ENCODE results near the gene SMARCC1. TPM values are rescaled to one million over a fixed set of nuclear protein-coding genes. Genes with fewer than 3 reads are reported as not detected.
"Not testable (repeated sequence)": the region's sequence is repeated elsewhere in the genome, so short reads cannot be mapped to it uniquely, and the experiment has no call there.

SMARCC1 gene
- total RNA-seq, 3 donors from 2014 or later, result 27.4 to 63.2 (median 61.9) TPM

GRCh38 chr3:47762233-47762632 lies 19.5 kb downstream of the SMARCC1 start:
- no peak for DNase-seq (ENCODE audit: low spot score in 2 of 2)
- H3K27ac ChIP-seq, result no peak overlapping the region
- intact Hi-C loops (cut with DNase I; ENCODE audit: low total_unique reads), result no loop called here
- no peaks in the 10 kb centered on the region for H3K27me3 ChIP-seq
- TF ChIP-seq CTCF (IDR thresholded peaks at IDR 0.05) (no peak), POLR2A (IDR thresholded peaks at IDR 0.05) (no peak), POLR2AphosphoS5 (IDR thresholded peaks at IDR 0.05) (no peak)
- no peaks in the 10 kb centered on the region for H3K36me3 ChIP-seq
- no peaks in the 10 kb centered on the region for H3K9me3 ChIP-seq
- H3K4me3 ChIP-seq, result no peak overlapping the region
- no peaks in the 10 kb centered on the region for H3K4me1 ChIP-seq

DNA sequence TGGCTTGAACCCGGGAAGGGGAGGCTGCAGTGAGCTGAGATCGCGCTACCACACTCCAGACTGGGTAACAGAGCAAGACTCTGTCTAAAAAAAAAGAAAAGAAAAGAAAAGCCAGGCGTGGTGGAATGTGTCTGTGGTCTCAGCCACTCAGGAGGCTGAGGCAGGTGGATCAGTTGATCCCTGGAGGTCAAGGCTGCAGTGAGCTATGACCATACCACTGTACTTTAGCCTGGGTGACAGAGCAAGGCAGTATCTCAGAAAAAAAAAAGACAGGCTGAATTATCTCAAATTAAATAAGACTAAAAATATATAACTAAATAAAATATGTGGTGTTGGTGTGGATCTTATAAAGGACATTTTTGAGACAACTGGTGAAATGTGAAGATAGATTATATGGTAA lies 20.6 kb downstream of the SMARCC1 start:
- Histone ChIP-seq H3K36me3 (no peaks in the 10 kb centered on the region), H3K27ac (no peak overlapping the region), H3K9me3 (no peaks in the 10 kb centered on the region), H3K4me1 (no peaks in the 10 kb centered on the region), H3K4me3 (no peak overlapping the region), H3K27me3 (no peaks in the 10 kb centered on the region)
- no peak for DNase-seq (ENCODE audit: low spot score in 2 of 2)
- intact Hi-C loops (cut with DNase I; ENCODE audit: low total_unique reads), result no loop called here
- TF ChIP-seq POLR2AphosphoS5 (IDR thresholded peaks at IDR 0.05) (no peak), CTCF (IDR thresholded peaks at IDR 0.05) (no peak), POLR2A (IDR thresholded peaks at IDR 0.05) (no peak)

DNA sequence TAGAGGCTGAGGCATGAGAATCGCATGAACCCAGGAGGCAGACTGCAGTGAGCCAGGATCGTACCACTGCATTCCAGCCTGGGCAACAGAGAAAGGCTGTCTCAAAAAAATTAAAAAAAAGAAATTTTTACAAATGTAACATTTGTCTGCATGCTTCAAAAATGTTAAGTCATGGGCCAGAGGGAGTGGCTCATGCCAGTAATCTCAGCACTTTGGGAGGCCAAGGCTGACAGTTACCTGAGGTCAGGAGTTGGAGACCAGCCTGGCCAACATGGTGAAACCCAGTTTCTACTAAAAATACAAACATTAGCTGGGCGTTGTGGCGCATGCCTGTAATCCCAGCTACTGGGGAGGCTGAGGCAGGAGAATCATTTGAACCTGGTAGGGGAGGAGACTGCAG lies 21.5 kb downstream of the SMARCC1 start:
- H3K4me1 ChIP-seq; DNase-seq (ENCODE audit: low spot score in 2 of 2); intact Hi-C loops (cut with DNase I; ENCODE audit: low total_unique reads); H3K27me3 ChIP-seq; H3K27ac ChIP-seq; H3K4me3 ChIP-seq; H3K9me3 ChIP-seq; H3K36me3 ChIP-seq: not testable (repeated sequence)

GRCh38 chr3:47758261-47759025 lies 23.2 kb downstream of the SMARCC1 start:
- H3K27ac ChIP-seq, result no peak overlapping the region
- no peaks in the 10 kb centered on the region for H3K9me3 ChIP-seq
- TF ChIP-seq POLR2AphosphoS5 (IDR thresholded peaks at IDR 0.05) (no peak), CTCF (IDR thresholded peaks at IDR 0.05) (no peak), POLR2A (IDR thresholded peaks at IDR 0.05) (no peak)
- H3K4me1 ChIP-seq, result no peaks in the 10 kb centered on the region
- DNase-seq (ENCODE audit: low spot score in 2 of 2), result no peak
- no peak overlapping the region for H3K4me3 ChIP-seq
- H3K27me3 ChIP-seq, result no peaks in the 10 kb centered on the region
- intact Hi-C loops (cut with DNase I; ENCODE audit: low total_unique reads), result no loop called here
- H3K36me3 ChIP-seq, result no peaks in the 10 kb centered on the region

DNA sequence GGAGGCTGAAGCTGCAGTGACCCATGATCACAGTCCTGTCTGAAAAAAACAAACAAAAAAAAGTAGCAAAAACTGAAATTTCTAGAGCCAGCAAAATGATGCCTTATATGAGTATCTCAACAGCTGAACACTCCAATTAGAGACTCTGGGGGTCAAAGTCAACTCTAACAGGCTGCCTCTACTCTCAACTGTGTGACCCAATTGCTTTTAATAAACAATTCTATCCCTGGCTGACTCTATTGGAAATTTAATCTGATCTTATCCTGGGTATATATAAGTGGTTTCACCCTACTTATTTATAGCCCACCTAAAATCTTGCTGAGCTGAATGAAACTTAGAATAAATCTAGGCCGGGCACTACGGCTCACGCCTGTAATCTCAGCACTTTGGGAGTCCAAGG lies 29.0 kb downstream of the SMARCC1 start:
- Histone ChIP-seq H3K4me1 (no peaks in the 10 kb centered on the region), H3K36me3 (no peaks in the 10 kb centered on the region), H3K4me3 (no peak overlapping the region), H3K27me3 (no peaks in the 10 kb centered on the region), H3K27ac (no peak overlapping the region), H3K9me3 (no peaks in the 10 kb centered on the region)
- intact Hi-C loops (cut with DNase I; ENCODE audit: low total_unique reads), result no loop called here
- TF ChIP-seq CTCF (IDR thresholded peaks at IDR 0.05) (no peak), POLR2AphosphoS5 (IDR thresholded peaks at IDR 0.05) (no peak), POLR2A (IDR thresholded peaks at IDR 0.05) (no peak)
- DNase-seq (ENCODE audit: low spot score in 2 of 2), result no peak

GRCh38 chr3:47750811-47751354 lies 30.8 kb downstream of the SMARCC1 start:
- H3K9me3 ChIP-seq; H3K27me3 ChIP-seq; intact Hi-C loops (cut with DNase I; ENCODE audit: low total_unique reads); H3K36me3 ChIP-seq; H3K27ac ChIP-seq; DNase-seq (ENCODE audit: low spot score in 2 of 2); H3K4me1 ChIP-seq; H3K4me3 ChIP-seq: not testable (repeated sequence)
